HG03139 (cell line): ENCODE results near the gene INPP5E.
A peak's percentile ranks its signal among the peaks of the same experiment; 100 is the strongest.

Experiments used
- ATAC-seq: cut with Tn5 transposase; IDR thresholded peaks from one replicate; pipeline ENCODE4 v1.9.1; 2021; ENCODE audit not compliant: unreplicated experiment

The INPP5E gene

GRCh38 chr9:136439481-136440408 lies at the start of gene INPP5E:
Gene INPP5E, minus strand, starts transcription at chr9:136439845. Its CDS starts 426 bp downstream, at chr9:136439419.
- ATAC-seq = no peak

- no peak for ATAC-seq
Measured at GRCh38 chr9:136488247-136489214, 48.9 kb upstream of the INPP5E start.

- no peak for ATAC-seq
Measured at GRCh38 chr9:136487672-136488071, 48.0 kb upstream of the INPP5E start.

GRCh38 chr9:136486823-136487620 lies 47.4 kb upstream of the INPP5E start:
- ATAC-seq = no peak

- no peak for ATAC-seq
Measured at GRCh38 chr9:136486131-136486530, 46.5 kb upstream of the INPP5E start.

- ATAC-seq = no peak
Measured at GRCh38 chr9:136485049-136486045, 45.7 kb upstream of the INPP5E start.

GRCh38 chr9:136484153-136485048 lies 44.8 kb upstream of the INPP5E start:
- ATAC-seq = no peak

GRCh38 chr9:136483589-136484152 lies 44.0 kb upstream of the INPP5E start:
- ATAC-seq = peak; percentile 47

GRCh38 chr9:136482793-136483588 lies 43.3 kb upstream of the INPP5E start, which contains the start of gene SEC16A:
Gene SEC16A, minus strand, starts transcription at chr9:136483040. Its CDS starts 5,425 bp downstream, at chr9:136477615.
- ATAC-seq = peak; percentile 55

- peak; percentile 3 for ATAC-seq
Measured at GRCh38 chr9:136482046-136482792, 42.6 kb upstream of the INPP5E start.

GRCh38 chr9:136481558-136481957 lies 41.9 kb upstream of the INPP5E start:
- ATAC-seq = no peak

GRCh38 chr9:136476369-136477150 lies 36.9 kb upstream of the INPP5E start:
- ATAC-seq = no peak

GRCh38 chr9:136474974-136475865 lies 35.6 kb upstream of the INPP5E start:
- ATAC-seq = no peak

GRCh38 chr9:136474021-136474640 lies 34.5 kb upstream of the INPP5E start:
- ATAC-seq = no peak
